IMR-90 (cell line): ENCODE results near the gene BEST1. TPM values are rescaled to one million over a fixed set of nuclear protein-coding genes. Genes with fewer than 3 reads are reported as not detected.

Source experiments
- ATAC-seq: fragments of 200-7000 bp; cut with Tn5 transposase; 2 replicates; pipeline ENCODE4 v1.9.1; 2020; ENCODE audit warnings: low read depth, mild to moderate bottlenecking, moderate library complexity
- BruUV-seq: library from RNA; stranded (reverse); fragments of 400-500 nt; replicated peaks from 2 replicates; lab custom pipeline; 2021; lab: Mats Ljungman, UMichigan
- CTCF ChIA-PET: fragments of 300-600 bp; formaldehyde crosslinking; extraction: SDS; loops from one replicate; lab custom pipeline; 2021; ENCODE audit warnings: antibody characterized with exemption; lab: Yijun Ruan, JAX
- POLR2A ChIA-PET: fragments of 300-600 bp; sonication (Branson Sonifier 250); formaldehyde crosslinking; loops from one replicate; lab custom pipeline; 2022; ENCODE audit warnings: antibody characterized with exemption; ENCODE audit not compliant: unreplicated experiment; lab: Charles Lee
- DNase-seq: peaks from one replicate; pipeline ENCODE4 v3.0.0; 2013
- H2AFZ ChIP-seq: replicated peaks from 2 replicates; pipeline ENCODE3; 2013; ENCODE audit warnings: low read length, mild to moderate bottlenecking; ENCODE audit not compliant: poor library complexity
- H2AK5ac ChIP-seq: 2 replicates; pipeline ENCODE4 v1.6.1; 2013; ENCODE audit warnings: low read depth, low read length, inconsistent platforms
- H2AK9ac ChIP-seq: replicated peaks from 2 replicates; pipeline ENCODE3; 2013; ENCODE audit warnings: mild to moderate bottlenecking, low read depth, low read length, moderate library complexity; ENCODE audit not compliant: poor library complexity
- H2BK120ac ChIP-seq: 2 replicates; pipeline ENCODE4 v1.6.1; 2013; ENCODE audit warnings: low read depth, low read length, inconsistent platforms
- H2BK15ac ChIP-seq: 3 replicates; pipeline ENCODE4 v1.6.1; 2013; ENCODE audit warnings: low read depth, low read length, inconsistent platforms
- H2BK20ac ChIP-seq: 2 replicates; pipeline ENCODE4 v1.6.1; 2013; ENCODE audit warnings: low read depth, mild to moderate bottlenecking, inconsistent platforms, low read length, moderate library complexity
- H2BK5ac ChIP-seq: 2 replicates; pipeline ENCODE4 v1.6.1; 2013; ENCODE audit warnings: mild to moderate bottlenecking, low read depth, low read length, inconsistent platforms; ENCODE audit not compliant: poor library complexity, severe bottlenecking
- H3K14ac ChIP-seq: replicated peaks from 2 replicates; pipeline ENCODE4 v1.6.1; 2013; ENCODE audit warnings: low read depth, low read length, inconsistent platforms
- H3K18ac ChIP-seq: 2 replicates; pipeline ENCODE4 v1.6.1; 2013; ENCODE audit warnings: low read depth, low read length, control low read depth
- H3K23ac ChIP-seq: 2 replicates; pipeline ENCODE4 v1.6.1; 2013; ENCODE audit warnings: low read depth, low read length, inconsistent platforms
- H3K27ac ChIP-seq: 2 replicates; pipeline ENCODE4 v1.5.1; 2013; ENCODE audit warnings: mild to moderate bottlenecking, control low read depth, low read length; ENCODE audit not compliant: insufficient read depth
- H3K27me3 ChIP-seq: 2 replicates; pipeline ENCODE4 v1.6.1; 2013; ENCODE audit warnings: low read length; ENCODE audit not compliant: control insufficient read depth, insufficient read depth
- H3K36me3 ChIP-seq: 2 replicates; pipeline ENCODE4 v1.6.1; 2013; ENCODE audit warnings: low read length, mixed read lengths; ENCODE audit not compliant: control insufficient read depth, insufficient read depth
- H3K4ac ChIP-seq: 2 replicates; pipeline ENCODE4 v1.6.1; 2013; ENCODE audit warnings: low read depth, low read length, inconsistent platforms
- H3K4me1 ChIP-seq: 2 replicates; pipeline ENCODE4 v1.6.1; 2013; ENCODE audit warnings: low read length, mixed read lengths; ENCODE audit not compliant: control insufficient read depth, insufficient read depth
- H3K4me2 ChIP-seq: 2 replicates; pipeline ENCODE4 v1.6.1; 2013; ENCODE audit warnings: low read depth, mild to moderate bottlenecking, control low read depth, low read length, moderate library complexity
- H3K4me3 ChIP-seq: 2 replicates; pipeline ENCODE4 v1.5.1; 2013; ENCODE audit warnings: low read depth, mild to moderate bottlenecking, control low read depth, low read length, moderate library complexity; ENCODE audit not compliant: insufficient read depth
- H3K56ac ChIP-seq: 2 replicates; pipeline ENCODE4 v1.6.1; 2013; ENCODE audit warnings: low read length, inconsistent platforms; ENCODE audit not compliant: insufficient read depth; ENCODE audit errors: extremely low read depth
- H3K79me1 ChIP-seq, 2 experiments: 2 replicates each; pipeline ENCODE4 v1.6.1; 2013; ENCODE audit warnings: low read length in 2 of 2, inconsistent platforms in 1 of 2, low read depth in 1 of 2
- H3K9ac ChIP-seq: 2 replicates; pipeline ENCODE4 v1.6.1; 2013; ENCODE audit warnings: low read depth, low read length, control low read depth
- H3K9me1 ChIP-seq: 2 replicates; pipeline ENCODE4 v1.6.1; 2013; ENCODE audit warnings: low read length, inconsistent platforms; ENCODE audit not compliant: insufficient read depth
- H3K9me3 ChIP-seq: 2 replicates; pipeline ENCODE4 v1.6.1; 2013; ENCODE audit warnings: low read length; ENCODE audit not compliant: control insufficient read depth, insufficient read depth
- H4K20me1 ChIP-seq: 2 replicates; pipeline ENCODE4 v1.6.1; 2013; ENCODE audit warnings: low read length, inconsistent platforms; ENCODE audit not compliant: insufficient read depth
- H4K5ac ChIP-seq: 2 replicates; pipeline ENCODE4 v1.6.1; 2013; ENCODE audit warnings: mild to moderate bottlenecking, low read depth, low read length, control low read depth
- H4K8ac ChIP-seq, 2 experiments: 2 replicates each; pipeline ENCODE4 v1.6.1; 2013; ENCODE audit warnings: low read depth in 2 of 2, low read length in 2 of 2, control low read depth in 1 of 2, inconsistent platforms in 1 of 2
- H4K91ac ChIP-seq: 2 replicates; pipeline ENCODE4 v1.6.1; 2013; ENCODE audit warnings: low read depth, low read length, inconsistent platforms; ENCODE audit not compliant: insufficient read depth
- CEBPB ChIP-seq: IDR thresholded peaks from 2 replicates; pipeline ENCODE4 v1.6.1; 2012; ENCODE audit warnings: low read depth, low read length, improper control_type of control experiment
- CHD1 ChIP-seq: IDR thresholded peaks from 2 replicates; pipeline ENCODE4 v1.6.1; 2012; ENCODE audit warnings: low read depth, low read length, improper control_type of control experiment
- ELK1 ChIP-seq: fragments of 150-350 bp; IDR thresholded peaks from 2 replicates; pipeline ENCODE4 v1.6.1; 2016; ENCODE audit warnings: low read depth, mild to moderate bottlenecking, low read length, moderate library complexity, borderline replicate concordance
- MAFK ChIP-seq: IDR thresholded peaks from 2 replicates; pipeline ENCODE4 v1.6.1; 2012; ENCODE audit warnings: low read depth, low read length, improper control_type of control experiment
- MAZ ChIP-seq: IDR thresholded peaks from 2 replicates; pipeline ENCODE4 v1.6.1; 2012; ENCODE audit warnings: low read depth, mild to moderate bottlenecking, low read length, improper control_type of control experiment, moderate library complexity, borderline replicate concordance
- MXI1 ChIP-seq: IDR thresholded peaks from 2 replicates; pipeline ENCODE4 v1.6.1; 2012; ENCODE audit warnings: low read depth, mild to moderate bottlenecking, low read length, moderate library complexity, borderline replicate concordance
- NFE2L2 ChIP-seq: fragments of 150-350 bp; IDR thresholded peaks from 2 replicates; pipeline ENCODE4 v1.6.1; 2016; ENCODE audit warnings: low read depth, mild to moderate bottlenecking, low read length
- POLR2A ChIP-seq: IDR thresholded peaks from 2 replicates; pipeline ENCODE4 v1.6.1; 2012; ENCODE audit warnings: mild to moderate bottlenecking, low read depth, low read length
- RAD21 ChIP-seq: IDR thresholded peaks from 2 replicates; pipeline ENCODE4 v1.6.1; 2012; ENCODE audit warnings: low read length, improper control_type of control experiment
- RCOR1 ChIP-seq: IDR thresholded peaks from 2 replicates; pipeline ENCODE4 v1.6.1; 2012; ENCODE audit warnings: mild to moderate bottlenecking, low read length, improper control_type of control experiment; ENCODE audit not compliant: insufficient replicate concordance
- RFX5 ChIP-seq: IDR thresholded peaks from 2 replicates; pipeline ENCODE4 v1.8.0; 2012; ENCODE audit warnings: low read depth, mild to moderate bottlenecking, low read length, moderate library complexity
- SMC3 ChIP-seq: fragments of 150-350 bp; IDR thresholded peaks from 2 replicates; pipeline ENCODE4 v1.6.1; 2016; ENCODE audit warnings: low read depth, mild to moderate bottlenecking, antibody characterized with exemption, low read length, moderate library complexity
- USF2 ChIP-seq: fragments of 150-350 bp; IDR thresholded peaks from 2 replicates; pipeline ENCODE4 v1.6.1; 2017; ENCODE audit warnings: mild to moderate bottlenecking, antibody characterized with exemption, low read length, low read depth
- WGBS, 2 experiments: methylation state at CpG; one replicate each; pipeline versions ENCODE4 v1.1.5 to v1.1.7; 2013; ENCODE audit warnings: missing lambda C conversion rate in 2 of 2; ENCODE audit not compliant: insufficient read length in 1 of 2; ENCODE audit errors: extremely low coverage in 2 of 2; 5-methylcytosine and 5-hydroxymethylcytosine counted together
- dilution Hi-C: fragments of 300-500 bp; cut with HindIII; formaldehyde crosslinking; loops from one replicate; pipeline ENCODE4 v1.14.3; 2018; ENCODE audit warnings: low sequenced_read_pairs; ENCODE audit not compliant: unreplicated experiment
- in situ Hi-C: fragments of 300-500 bp; cut with MboI; formaldehyde crosslinking; loops from 3 replicates; pipeline ENCODE4 v1.14.3; 2019; ENCODE audit warnings: low sequenced_read_pairs, inconsistent platforms, mixed read lengths
- intact Hi-C: fragments of 100-400 bp; cut with micrococcal nuclease; formaldehyde crosslinking; loops from 2 replicates; pipeline ENCODE4 v1.10.0; 2022
- polyA plus RNA-seq, 3 experiments: library from polyadenylated mRNA; depleted of rRNA; stranded (reverse); fragments of >200 nt; gene quantifications; 2 replicates each; pipeline ENCODE4 v1.2.3, GENCODE V29; 2012; ENCODE audit warnings: low replicate concordance in 1 of 3
- total RNA-seq: library from RNA; depleted of rRNA; stranded (reverse); fragments of >200 nt; gene quantifications from 2 replicates; pipeline ENCODE4 v1.2.3, GENCODE V29; 2012

Gene BEST1
- total and polyA plus RNA-seq, 2 of the 4 experiments (the other 2 are of a cell fraction) = 0.90 to 1.4 TPM

DNA sequence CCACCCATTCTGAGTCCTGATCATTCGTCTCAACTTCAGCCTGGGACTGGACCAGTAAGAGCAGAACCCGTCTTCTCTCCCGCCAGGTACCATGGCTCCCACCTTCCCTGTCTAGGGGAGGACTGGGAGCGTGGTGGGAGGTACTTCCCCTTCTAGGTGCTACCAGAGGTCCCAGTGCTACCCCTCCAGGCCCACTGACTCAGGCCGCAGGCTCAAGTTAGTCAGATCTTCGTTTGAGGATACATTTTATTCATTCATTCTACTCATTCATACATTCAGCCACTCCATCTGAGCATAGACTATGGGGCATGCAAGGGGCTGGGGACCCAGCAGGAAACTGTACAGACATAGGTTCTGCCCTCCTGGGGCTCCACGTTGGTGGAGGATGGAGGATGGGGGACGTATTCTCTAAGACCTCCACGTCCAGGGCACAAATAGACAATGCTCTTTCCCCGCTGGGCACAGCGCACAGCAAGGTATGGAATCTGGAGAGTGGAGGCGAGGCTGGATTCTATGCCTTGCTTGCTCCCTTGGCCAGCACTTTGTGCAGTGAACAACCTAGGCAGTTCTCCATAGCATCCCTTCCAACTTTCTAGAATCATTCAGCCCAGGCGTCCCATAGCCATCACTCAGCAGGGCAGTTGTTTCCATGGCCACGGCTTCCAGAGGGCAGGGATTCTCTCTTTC lies 31.8 kb upstream of the BEST1 start:
- no peak overlapping the region for H3K18ac ChIP-seq
- H3K27me3 ChIP-seq = peaks cover 25% of the 10 kb centered on the region
- WGBS, 2 experiments = 100% methylated on average over 3 of the region's 14 CpGs; no CpG with 5 or more reads in 1 of the 2 experiments
- peak overlapping the region; percentile 12; the same call in 1 of the 2 replicates for H4K91ac ChIP-seq
- H3K4ac ChIP-seq = peak overlapping the region; percentile 56; the same call in 1 of the 2 replicates
- no peak overlapping the region; the same call in 1 of the 2 replicates for H2BK20ac ChIP-seq
- H3K4me1 ChIP-seq = peaks cover 8% of the 10 kb centered on the region; the same call in 1 of the 2 replicates
- in situ Hi-C loops (no loop called here), dilution Hi-C loops (no loop called here), intact Hi-C loops (no loop called here)
- no peaks in the 10 kb centered on the region for H4K20me1 ChIP-seq
- H2AK9ac ChIP-seq = no peak overlapping the region
- BruUV-seq = no TSS peak
- peak overlapping the region; percentile 86; the same call in 1 of the 2 replicates for H2AK5ac ChIP-seq
- POLR2A ChIA-PET = no interaction called here
- H2BK15ac ChIP-seq = 0 out of 3 replicates have a peak overlapping the region, but pooled peaks have one; percentile 7
- no peak for TF ChIP-seq CHD1
- TF ChIP-seq RFX5 = no peak
- no peak for TF ChIP-seq RAD21
- no peak for TF ChIP-seq MAFK
- TF ChIP-seq USF2 = no peak
- no peak for TF ChIP-seq NFE2L2
- no peak for TF ChIP-seq RCOR1
- TF ChIP-seq ELK1 = no peak
- TF ChIP-seq SMC3 = no peak
- TF ChIP-seq MAZ = no peak
- TF ChIP-seq POLR2A = no peak
- TF ChIP-seq CEBPB = no peak
- TF ChIP-seq MXI1 = no peak
- no peak overlapping the region for H3K4me2 ChIP-seq
- no peaks in the 10 kb centered on the region for H3K9me3 ChIP-seq
- no peak overlapping the region for H3K56ac ChIP-seq
- no peak overlapping the region for H3K9ac ChIP-seq
- H3K9me1 ChIP-seq = no peaks in the 10 kb centered on the region
- peak overlapping the region; percentile 88 for H2AFZ ChIP-seq
- H4K5ac ChIP-seq = no peak overlapping the region
- no peak overlapping the region for H2BK5ac ChIP-seq
- H3K23ac ChIP-seq = no peak overlapping the region
- peak overlapping the region; percentile 15 to 77; a peak in 1 of 4 replicates for H4K8ac ChIP-seq
- H3K14ac ChIP-seq = peak overlapping the region; percentile 33; the same call in 1 of the 2 replicates
- 0 out of 4 replicates have a peak, but pooled peaks cover 0 to 3% of the 10 kb centered on the region in 2 experiments for H3K79me1 ChIP-seq
- H3K36me3 ChIP-seq = no peaks in the 10 kb centered on the region
- no peak overlapping the region for H2BK120ac ChIP-seq
- DNase-seq (no peak), ATAC-seq (no peak)
- no peak overlapping the region for H3K4me3 ChIP-seq
- CTCF ChIA-PET = interaction anchor here (0.6 kb wide), 1 partner anchor 86 kb away, joined by 3 read pairs; no protein-coding TSS in a partner anchor
- H3K27ac ChIP-seq = no peak overlapping the region
